ENCODE results near the gene IQSEC2. TPM values are rescaled to one million over a fixed set of nuclear protein-coding genes. Genes with fewer than 3 reads are reported as not detected.
A peak's percentile ranks its signal among the peaks of the same experiment; 100 is the strongest.

Gene IQSEC2
- total RNA-seq, 1 experiment from 2014 or later: 48.2 TPM

- peak; percentile 19 for DNase-seq (ENCODE audit: low spot score)
- POLR2A ChIA-PET: no interaction called here
- peaks cover 24% of the 10 kb centered on the region for H3K4me1 Mint-ChIP-seq
- CTCF ChIA-PET: interaction anchor here (1.0 to 1.2 kb wide), 2 partner anchors 34 to 198 kb away, joined by 4 read pairs; partner anchors contain the start of genes RIBC1 and SMC1A
- no peak for TF ChIP-seq CREB1 (CRISPR knock-in tag; IDR thresholded peaks at IDR 0.05)
- no peak for TF ChIP-seq ERG (CRISPR knock-in tag; IDR thresholded peaks at IDR 0.05)
- TF ChIP-seq MYBL2 (CRISPR knock-in tag; IDR thresholded peaks at IDR 0.05): no peak
- TF ChIP-seq NFE2L1 (CRISPR knock-in tag; IDR thresholded peaks at IDR 0.05): no peak
- TF ChIP-seq ZNF671 (CRISPR knock-in tag; IDR thresholded peaks at IDR 0.05): no peak
- H3K27ac Mint-ChIP-seq: peak overlapping the region; percentile 65
- ATAC-seq: no peak
- peaks cover 3% of the 10 kb centered on the region; the same call in 1 of the 2 replicates for H3K36me3 Mint-ChIP-seq
- no peaks in the 10 kb centered on the region for H3K27me3 Mint-ChIP-seq (ENCODE audit: low read depth)
- no peaks in the 10 kb centered on the region for H3K9me3 Mint-ChIP-seq
- peak overlapping the region; percentile 93 for H3K4me3 Mint-ChIP-seq
These were observed 57.2 kb downstream of the IQSEC2 start for GRCh38 chrX:53223955-53224859.

GRCh38 chrX:53223068-53223693, 58.2 kb downstream of the IQSEC2 start:
- no peak for TF ChIP-seq ZNF219 (CRISPR knock-in tag; IDR thresholded peaks at IDR 0.05; ENCODE audit: borderline replicate concordance)
- CTCF ChIA-PET: interaction anchor here (0.8 to 1.2 kb wide), 3 partner anchors 16 to 199 kb away, joined by 3 to 4 read pairs (median 4); partner anchors contain the start of genes RIBC1 and SMC1A

More at GRCh38 chrX:53223068-53223693, 58.2 kb downstream of the IQSEC2 start:
- POLR2A ChIA-PET: no interaction called here
- DNase-seq (ENCODE audit: low spot score) (no peak), ATAC-seq (no peak)
- Mint-ChIP-seq H3K4me1 (peaks cover 24% of the 10 kb centered on the region), H3K9me3 (no peaks in the 10 kb centered on the region), H3K27ac (peak overlapping the region; percentile 8; the same call in 1 of the 2 replicates), H3K4me3 (peak overlapping the region; percentile 93), H3K36me3 (peaks cover 8% of the 10 kb centered on the region; the same call in 1 of the 2 replicates), H3K27me3 (ENCODE audit: low read depth) (no peaks in the 10 kb centered on the region)

Other genes starting within 250 kb of the IQSEC2 start
- gene GPR173, start 232.8 kb downstream of the IQSEC2 start, total RNA-seq (2021): 7.3 to 11.0 TPM (median 9.3 TPM) in 3 replicates
- 14.6 to 17.9 TPM (median 16.2 TPM) in 3 replicates for gene TSPYL2, start 199.2 kb downstream of the IQSEC2 start, total RNA-seq (2021)
- gene KANTR, start 187.4 kb downstream of the IQSEC2 start, total RNA-seq (2021): 13.4 to 14.9 TPM (median 14.0 TPM) in 3 replicates
- gene KDM5C, start 56.4 kb downstream of the IQSEC2 start, total RNA-seq (2021): 100 to 112 TPM (median 108 TPM) in 3 replicates
- gene SMC1A, start 141.1 kb upstream of the IQSEC2 start, total RNA-seq (2021): 87.4 to 98.7 TPM (median 89.3 TPM) in 3 replicates
- 0.94 to 1.1 TPM (median 1.1 TPM) in 3 replicates for gene RIBC1, start 141.3 kb upstream of the IQSEC2 start, total RNA-seq (2021)
- gene HSD17B10, start 152.8 kb upstream of the IQSEC2 start, total RNA-seq (2021): 101 to 108 TPM (median 106 TPM) in 3 replicates